ENCODE measurements around the gene PCDH15.
"Not testable (repeated sequence)": the region's sequence is repeated elsewhere in the genome, so short reads cannot be mapped to it uniquely, and the experiment has no call there.

Gene PCDH15

GRCh38 chr10:53952698-53953630 lies 848.1 kb downstream of the PCDH15 start:
- DNase-seq (ENCODE audit: low spot score): no peak
- TF ChIP-seq CTCF (IDR thresholded peaks at IDR 0.05; ENCODE audit: borderline replicate concordance, control extremely low read depth, extremely low read depth, insufficient read depth, missing control alignments): no peak
- in situ Hi-C loops (cut with MboI; ENCODE audit: low sequenced_read_pairs, unreplicated experiment): no loop called here

GRCh38 chr10:53939654-53940053 lies 861.4 kb downstream of the PCDH15 start:
- TF ChIP-seq CTCF (IDR thresholded peaks at IDR 0.05; ENCODE audit: borderline replicate concordance, control extremely low read depth, extremely low read depth, insufficient read depth, missing control alignments): no peak
- in situ Hi-C loops (cut with MboI; ENCODE audit: low sequenced_read_pairs, unreplicated experiment): no loop called here

GRCh38 chr10:53930648-53931047 lies 870.4 kb downstream of the PCDH15 start:
- no peak for TF ChIP-seq CTCF (IDR thresholded peaks at IDR 0.05; ENCODE audit: borderline replicate concordance, control extremely low read depth, extremely low read depth, insufficient read depth, missing control alignments)
- DNase-seq (ENCODE audit: low spot score): no peak
- in situ Hi-C loops (cut with MboI; ENCODE audit: low sequenced_read_pairs, unreplicated experiment): no loop called here

More at GRCh38 chr10:53939654-53940053, 861.4 kb downstream of the PCDH15 start:
- no peak for DNase-seq (ENCODE audit: low spot score)

GRCh38 chr10:53924051-53924700 lies 876.9 kb downstream of the PCDH15 start:
- in situ Hi-C loops (cut with MboI; ENCODE audit: low sequenced_read_pairs, unreplicated experiment): not testable (repeated sequence)

GRCh38 chr10:53918755-53919154 lies 882.3 kb downstream of the PCDH15 start:
- in situ Hi-C loops (cut with MboI; ENCODE audit: low sequenced_read_pairs, unreplicated experiment): no loop called here
- TF ChIP-seq CTCF (IDR thresholded peaks at IDR 0.05; ENCODE audit: borderline replicate concordance, control extremely low read depth, extremely low read depth, insufficient read depth, missing control alignments): no peak
- no peak for DNase-seq (ENCODE audit: low spot score)

More at GRCh38 chr10:53924051-53924700, 876.9 kb downstream of the PCDH15 start:
- not testable (repeated sequence) for DNase-seq (ENCODE audit: low spot score)

- in situ Hi-C loops (cut with MboI; ENCODE audit: low sequenced_read_pairs, unreplicated experiment): no loop called here
- TF ChIP-seq CTCF (IDR thresholded peaks at IDR 0.05; ENCODE audit: borderline replicate concordance, control extremely low read depth, extremely low read depth, insufficient read depth, missing control alignments): no peak
- DNase-seq (ENCODE audit: low spot score): no peak
Measured at GRCh38 chr10:53909791-53910190, 891.2 kb downstream of the PCDH15 start.
